ENCODE measurements around the gene NIN.

NIN gene

DNA sequence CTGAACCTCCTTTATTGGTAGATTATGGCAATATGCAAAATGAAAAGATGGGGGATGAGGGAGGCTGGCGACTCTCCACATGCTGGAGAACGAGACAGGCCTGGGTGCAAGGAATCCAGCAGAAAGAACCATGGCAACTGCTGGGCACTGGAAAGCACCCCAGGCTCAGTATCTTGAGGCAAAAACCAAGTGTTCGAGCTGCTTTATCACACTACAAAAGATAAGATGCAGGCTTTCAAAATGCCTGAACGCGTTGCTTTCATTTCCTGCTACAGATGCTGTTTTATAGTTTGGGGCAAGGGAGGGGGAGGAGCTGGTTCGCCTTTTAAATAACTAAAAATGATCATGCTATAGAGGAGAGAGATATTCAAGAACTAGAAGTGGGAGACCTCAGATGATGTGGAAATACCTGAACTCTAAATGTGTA, 38.9 kb downstream of the NIN start:
- DNase-seq: peak in 10 of 58 donors; percentile 15 to 35 (median 30)

DNA sequence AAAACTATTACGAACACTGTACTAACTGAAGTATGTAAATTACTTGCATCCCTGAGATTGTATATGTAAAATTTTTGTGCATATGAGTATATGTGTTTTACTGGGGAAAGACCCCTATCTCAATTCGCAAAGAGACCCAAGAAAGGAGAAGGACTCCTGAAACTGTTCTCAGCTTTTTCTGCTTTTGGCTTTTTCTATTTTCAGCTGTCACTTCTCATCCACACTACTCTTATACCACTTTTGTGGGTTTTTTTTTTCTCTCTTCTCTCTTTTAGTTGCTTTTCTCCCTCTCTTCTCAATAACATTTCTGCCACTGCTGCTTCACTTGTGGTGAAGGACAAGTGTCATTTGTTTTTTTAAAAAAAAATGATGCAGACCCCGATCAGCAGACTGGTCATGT, 39.8 kb downstream of the NIN start:
- no peak for DNase-seq

GRCh38 chr14:50790589-50790988, 40.4 kb downstream of the NIN start:
- DNase-seq: no peak

GRCh38 chr14:50786751-50787464, 44.1 kb downstream of the NIN start:
- no peak for DNase-seq

- peak in 4 of 58 donors; percentile 18 to 37 (median 28) for DNase-seq
These were observed 45.4 kb downstream of the NIN start for GRCh38 chr14:50785457-50786063.

DNA sequence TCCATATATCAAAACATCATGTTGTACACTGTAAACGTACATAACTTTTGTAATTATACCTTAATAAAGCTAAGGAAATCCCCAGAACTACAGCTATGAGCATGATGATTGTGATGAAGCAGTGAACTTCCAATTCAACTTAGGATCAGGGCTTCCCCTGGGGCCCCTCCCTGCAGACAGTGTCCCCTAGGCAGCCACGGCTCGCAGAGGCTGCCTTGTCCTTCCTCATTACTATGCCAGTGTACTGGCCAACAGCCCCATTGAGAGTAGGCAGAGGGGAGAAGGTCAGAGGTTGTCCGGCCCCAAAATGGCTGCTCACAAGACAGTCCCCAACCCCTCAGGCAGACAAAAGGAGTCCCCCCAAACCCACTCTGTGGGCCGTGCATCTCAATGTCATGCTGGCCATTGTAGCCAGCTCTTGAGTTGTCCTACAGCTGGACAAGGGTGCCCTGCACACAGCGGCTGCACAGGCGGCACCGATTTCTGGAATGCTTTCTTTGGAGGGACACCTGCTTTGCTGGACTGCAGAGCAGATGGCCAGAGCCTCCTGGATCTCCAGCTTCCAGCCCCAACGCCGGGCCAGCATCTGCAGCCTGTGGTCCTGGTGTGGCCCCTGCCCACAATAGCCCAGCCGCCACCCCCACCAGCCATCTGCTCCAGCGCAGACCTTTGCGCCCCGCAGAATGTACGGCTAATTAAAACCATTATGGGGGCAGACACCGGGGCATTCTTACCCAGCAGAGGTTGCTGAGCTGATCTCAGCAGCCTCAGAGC, 46.1 kb downstream of the NIN start:
- no peak for DNase-seq

GRCh38 chr14:50783563-50783962, 47.4 kb downstream of the NIN start:
- no peak for DNase-seq

DNA sequence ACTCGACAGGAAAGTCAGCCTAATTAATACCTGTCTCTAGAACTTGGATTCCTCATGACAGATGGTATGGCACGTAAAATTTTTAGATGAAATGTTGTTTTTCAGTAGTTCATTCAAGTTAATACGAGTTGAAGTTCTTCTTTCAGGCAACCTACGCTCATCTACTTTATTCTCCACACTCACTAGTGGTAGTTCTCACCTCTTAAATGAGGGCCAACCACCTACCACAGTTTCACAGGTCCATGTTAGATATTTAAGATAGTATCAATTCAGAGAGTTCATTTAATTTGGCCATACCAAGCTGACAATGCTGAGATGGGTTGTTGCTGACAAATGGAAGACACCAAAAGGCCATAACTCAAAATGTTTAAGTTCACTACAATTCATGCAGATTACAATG, 50.6 kb downstream of the NIN start:
- DNase-seq: no peak

- no peak for DNase-seq
These were observed 52.1 kb downstream of the NIN start for GRCh38 chr14:50778721-50779483.

DNA sequence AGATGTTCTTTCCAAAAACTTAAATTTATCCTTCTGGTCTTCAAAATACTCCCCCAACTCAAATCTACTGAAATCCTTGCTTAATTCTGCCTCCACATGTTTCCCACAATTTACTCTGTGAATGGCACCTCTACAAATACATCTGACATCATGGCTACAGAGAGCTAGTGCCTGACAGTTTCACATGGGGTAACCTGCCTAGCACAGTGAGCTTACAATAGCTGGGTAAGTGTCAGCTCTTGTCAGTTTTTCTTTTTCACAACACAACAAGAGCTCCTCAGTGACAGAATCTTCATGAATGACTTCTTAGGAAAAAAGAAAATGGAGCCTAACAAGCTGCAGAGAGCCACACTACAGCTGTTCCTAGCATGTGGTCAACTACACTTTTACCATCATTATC, 54.4 kb downstream of the NIN start:
- no peak for DNase-seq

- no peak for DNase-seq
These were observed 55.6 kb downstream of the NIN start for GRCh38 chr14:50775357-50775756.

DNA sequence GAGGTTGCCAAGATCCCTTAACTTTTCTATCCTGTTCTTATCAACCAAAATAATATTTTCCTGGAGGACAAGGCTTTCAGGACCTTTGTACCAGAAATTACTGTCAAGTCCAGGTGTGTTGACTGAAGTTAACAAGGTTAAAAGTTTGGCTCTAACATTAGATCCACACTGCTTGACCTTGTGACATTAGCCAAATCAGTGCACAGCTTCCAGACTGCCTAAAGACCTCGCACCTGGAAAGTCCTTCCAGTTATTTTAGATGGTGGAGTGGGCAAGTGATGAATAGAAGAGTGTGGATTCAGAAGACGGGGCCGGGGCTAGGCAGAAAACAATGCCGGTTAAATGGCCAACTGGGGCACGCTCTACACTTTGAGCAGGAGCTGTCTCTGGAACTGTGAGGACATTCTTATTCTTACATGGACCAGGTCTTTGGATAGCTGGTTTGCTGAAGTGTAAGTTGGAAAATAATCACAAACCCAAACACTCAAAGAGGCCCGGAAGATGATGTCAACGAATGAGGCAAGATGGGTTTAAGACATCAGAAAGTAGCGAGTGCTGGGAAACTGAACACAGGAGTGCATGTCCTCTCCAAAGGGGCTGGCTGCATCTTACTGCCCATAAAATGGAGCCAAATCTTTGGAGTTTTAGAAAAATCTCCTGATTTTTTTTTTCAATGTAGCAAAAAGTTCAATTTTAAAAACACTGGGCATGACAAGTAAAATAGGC, 56.3 kb downstream of the NIN start:
- DNase-seq: no peak

GRCh38 chr14:50773632-50774541, 57.1 kb downstream of the NIN start:
- peak in 26 of 58 donors; percentile 11 to 51 (median 27) for DNase-seq

GRCh38 chr14:50772412-50772811, 58.5 kb downstream of the NIN start:
- no peak for DNase-seq

DNA sequence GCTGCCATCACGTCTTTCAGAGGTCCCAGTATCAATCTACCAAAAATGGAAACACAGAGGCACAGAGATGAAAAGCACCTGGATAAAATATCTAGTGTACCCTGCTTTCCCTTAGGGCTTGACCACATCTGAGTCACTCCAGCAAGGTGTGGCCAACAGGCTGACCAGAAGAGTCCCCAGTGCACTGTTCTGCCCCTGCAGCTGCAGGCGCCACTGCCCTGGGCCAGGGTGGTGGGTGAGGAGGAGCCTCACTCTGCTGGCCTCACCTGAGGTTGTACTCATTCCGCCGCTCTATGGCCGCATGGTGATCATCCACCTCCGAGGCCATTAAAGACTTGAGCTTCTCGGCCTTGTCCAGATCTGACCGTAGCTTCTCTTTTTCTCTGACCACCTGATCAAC, 60.4 kb downstream of the NIN start:
- DNase-seq: no peak

- DNase-seq: no peak
These were observed 61.0 kb downstream of the NIN start for GRCh38 chr14:50769863-50770500.

DNA sequence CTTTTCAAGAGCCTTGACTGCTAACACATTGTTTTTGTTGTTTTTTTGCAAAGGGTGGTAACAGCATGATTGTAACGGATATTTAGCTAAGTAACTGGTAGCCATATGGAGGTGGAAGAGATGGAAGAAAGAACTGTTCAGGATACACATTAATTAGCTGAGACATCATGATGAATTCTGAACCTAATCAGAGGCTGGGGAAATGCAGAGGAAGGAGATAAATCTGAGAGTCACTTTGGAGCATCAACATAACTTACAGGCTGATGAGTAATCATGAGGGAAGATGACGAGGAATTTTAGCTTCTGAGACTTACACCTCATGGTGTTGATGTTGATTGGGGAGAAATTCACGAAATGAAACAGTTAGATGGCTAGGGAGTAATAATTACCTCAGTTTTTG, 62.3 kb downstream of the NIN start:
- no peak for DNase-seq

DNA sequence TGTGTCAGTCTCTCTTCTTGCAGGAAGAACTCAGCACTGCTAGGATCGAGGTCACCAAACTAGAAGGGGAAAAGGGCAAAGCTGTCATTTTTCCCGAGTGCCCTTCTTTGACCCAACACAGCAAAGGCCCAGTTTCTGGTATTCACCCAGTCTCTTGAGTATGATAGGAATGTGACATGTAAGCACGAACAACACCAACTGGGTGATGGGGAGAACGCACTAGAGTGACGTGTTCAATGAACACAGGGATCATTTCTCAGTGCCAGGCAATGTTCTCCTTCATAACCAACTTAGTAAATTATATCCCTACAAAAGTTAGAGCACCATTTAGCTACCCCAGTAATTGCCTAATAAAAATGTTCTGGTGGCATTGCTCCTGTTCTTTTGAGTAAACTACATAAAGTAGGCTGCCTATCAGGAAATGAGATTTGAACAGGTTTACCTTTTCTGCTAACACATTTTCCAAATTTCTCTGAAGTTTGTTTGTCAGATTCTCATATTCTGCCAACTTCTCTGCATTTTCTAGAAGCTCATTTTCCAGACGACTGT, 64.5 kb downstream of the NIN start:
- DNase-seq: no peak
